ENCODE data around the gene TMEM132C. TPM values are rescaled to one million over a fixed set of nuclear protein-coding genes. Genes with fewer than 3 reads are reported as not detected.

The TMEM132C gene
- total and polyA plus RNA-seq, 2 of the 8 experiments (the other 6 are each of a cell fraction or from before 2014, with no cell fraction given) = 0.23 to 0.76 TPM

GRCh38 chr12:128290938-128291337 lies 24.0 kb downstream of the TMEM132C start (continued):
- TF ChIP-seq NRF1 (IDR thresholded peaks at IDR 0.05; ENCODE audit: low read depth, low read length) (no peak), SP4 (IDR thresholded peaks at IDR 0.05; ENCODE audit: low read length) (no peak), KDM4A (IDR thresholded peaks at IDR 0.05; ENCODE audit: low read depth, low read length, severe bottlenecking) (no peak)
